Rectal smooth muscle tissue (tissue), 1 donor: ENCODE results near the gene RETSAT.
A peak's percentile ranks its signal among the peaks of the same experiment; 100 is the strongest.
"Not testable (repeated sequence)": the region's sequence is repeated elsewhere in the genome, so short reads cannot be mapped to it uniquely, and the experiment has no call there.

Source experiments
- H3K27ac ChIP-seq: one replicate; pipeline ENCODE4 v1.7.0; 2013; ENCODE audit warnings: low read depth, low read length, inconsistent platforms
- H3K27me3 ChIP-seq: one replicate; pipeline ENCODE4 v1.7.0; 2013; ENCODE audit warnings: low read length; ENCODE audit not compliant: control insufficient read depth, insufficient read depth
- H3K36me3 ChIP-seq: one replicate; pipeline ENCODE4 v1.7.0; 2013; ENCODE audit warnings: low read length; ENCODE audit not compliant: control insufficient read depth, insufficient read depth
- H3K4me1 ChIP-seq: one replicate; pipeline ENCODE4 v1.7.0; 2013; ENCODE audit warnings: low read length; ENCODE audit not compliant: control insufficient read depth, insufficient read depth
- H3K4me3 ChIP-seq: one replicate; pipeline ENCODE4 v1.7.0; 2013; ENCODE audit warnings: low read length
- H3K9ac ChIP-seq: one replicate; pipeline ENCODE4 v1.7.0; 2013; ENCODE audit warnings: low read length

The RETSAT gene

DNA sequence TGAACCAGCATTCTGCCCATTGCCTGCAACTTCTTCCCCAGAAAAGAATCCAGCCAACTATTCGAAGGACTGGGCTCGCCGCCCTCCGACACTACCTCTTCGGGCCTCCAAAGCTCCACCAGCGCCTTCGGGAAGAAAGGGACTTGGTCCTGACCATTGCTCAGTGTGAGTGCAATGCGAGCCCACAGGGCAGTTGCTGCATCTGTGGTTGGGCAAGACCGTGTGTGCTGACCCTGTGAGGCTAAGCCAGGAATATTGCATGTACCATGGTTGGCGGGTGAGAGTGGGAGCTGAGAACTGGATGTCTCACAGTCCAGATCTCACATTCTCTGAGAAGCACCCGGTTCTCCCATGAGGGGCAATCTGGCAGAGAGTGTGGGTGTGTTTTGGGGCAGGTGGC, 16.7 kb upstream of the RETSAT start:
- H3K27ac ChIP-seq, result no peak overlapping the region
- no peak overlapping the region for H3K4me3 ChIP-seq
- no peak overlapping the region for H3K9ac ChIP-seq

DNA sequence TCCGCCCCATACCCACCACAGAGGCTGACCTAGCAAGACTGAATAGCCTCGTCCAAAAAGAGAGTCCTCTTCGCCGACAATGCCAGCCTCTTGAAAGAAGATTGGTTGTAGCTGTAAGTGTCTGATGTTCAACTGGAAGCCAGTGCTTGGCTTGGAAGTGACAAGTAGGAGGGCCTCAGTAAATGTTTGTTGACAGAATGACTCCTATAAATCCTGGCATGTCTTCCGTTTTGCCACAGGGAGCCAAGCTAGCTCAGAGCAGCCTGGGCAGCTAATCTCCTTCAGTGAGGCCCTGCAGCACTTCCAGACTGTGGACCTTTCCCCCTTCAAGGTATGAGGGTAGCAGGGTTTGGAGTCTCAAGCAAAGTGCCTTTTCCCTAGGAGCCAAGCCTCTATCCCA, 15.2 kb upstream of the RETSAT start:
- Histone ChIP-seq H3K27ac (no peak overlapping the region), H3K36me3 (no peaks in the 10 kb centered on the region), H3K27me3 (no peaks in the 10 kb centered on the region), H3K4me3 (no peak overlapping the region), H3K9ac (no peak overlapping the region), H3K4me1 (no peaks in the 10 kb centered on the region)

More for the DNA sequence above, 16.7 kb upstream of the RETSAT start:
- Histone ChIP-seq H3K36me3 (no peaks in the 10 kb centered on the region), H3K27me3 (no peaks in the 10 kb centered on the region), H3K4me1 (no peaks in the 10 kb centered on the region)

DNA sequence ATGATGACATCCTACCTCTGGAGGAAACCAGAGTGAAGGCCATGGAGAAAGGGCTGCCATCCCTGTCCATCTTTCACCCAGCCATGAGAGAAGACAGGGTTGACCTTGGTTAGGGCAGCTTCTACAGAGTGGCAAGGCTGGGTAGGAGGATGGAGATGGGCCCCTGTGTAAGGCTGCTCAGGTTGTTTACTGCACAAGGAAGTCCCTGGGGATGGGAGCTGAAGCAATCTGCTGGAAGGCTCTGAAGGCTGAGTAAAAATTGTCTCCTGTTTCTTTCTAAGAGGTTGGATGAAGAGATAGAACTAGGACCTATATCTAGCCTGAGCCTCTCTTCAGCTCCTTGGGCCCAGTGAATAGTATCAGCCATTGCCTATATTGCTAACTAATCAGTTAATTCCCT, 14.6 kb upstream of the RETSAT start:
- no peak overlapping the region for H3K27ac ChIP-seq
- H3K9ac ChIP-seq, result no peak overlapping the region
- no peaks in the 10 kb centered on the region for H3K4me1 ChIP-seq
- H3K27me3 ChIP-seq, result no peaks in the 10 kb centered on the region
- no peak overlapping the region for H3K4me3 ChIP-seq
- H3K36me3 ChIP-seq, result no peaks in the 10 kb centered on the region

DNA sequence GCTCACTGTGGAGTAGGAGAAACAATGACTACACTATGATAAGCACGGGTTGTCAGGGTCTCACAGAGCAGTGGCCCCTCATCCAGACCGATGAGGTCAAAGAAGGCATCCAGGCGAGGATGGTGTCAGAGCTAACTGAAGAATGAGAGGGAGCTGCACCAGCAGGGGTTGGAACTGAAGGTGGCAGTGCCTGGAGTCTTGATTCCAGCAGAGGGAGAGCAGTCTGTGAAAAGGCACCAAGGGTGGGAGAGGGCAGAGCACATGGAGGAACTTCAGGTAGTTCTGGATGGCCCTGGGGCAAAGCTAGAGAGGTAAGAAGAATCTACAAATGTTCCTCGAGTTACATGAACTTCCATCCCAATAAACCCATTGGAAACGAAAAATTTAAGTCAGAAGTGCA, 12.9 kb upstream of the RETSAT start:
- Histone ChIP-seq H3K9ac (no peak overlapping the region), H3K27ac (no peak overlapping the region), H3K4me1 (no peaks in the 10 kb centered on the region), H3K27me3 (no peaks in the 10 kb centered on the region), H3K36me3 (peaks cover 2% of the 10 kb centered on the region), H3K4me3 (no peak overlapping the region)

DNA sequence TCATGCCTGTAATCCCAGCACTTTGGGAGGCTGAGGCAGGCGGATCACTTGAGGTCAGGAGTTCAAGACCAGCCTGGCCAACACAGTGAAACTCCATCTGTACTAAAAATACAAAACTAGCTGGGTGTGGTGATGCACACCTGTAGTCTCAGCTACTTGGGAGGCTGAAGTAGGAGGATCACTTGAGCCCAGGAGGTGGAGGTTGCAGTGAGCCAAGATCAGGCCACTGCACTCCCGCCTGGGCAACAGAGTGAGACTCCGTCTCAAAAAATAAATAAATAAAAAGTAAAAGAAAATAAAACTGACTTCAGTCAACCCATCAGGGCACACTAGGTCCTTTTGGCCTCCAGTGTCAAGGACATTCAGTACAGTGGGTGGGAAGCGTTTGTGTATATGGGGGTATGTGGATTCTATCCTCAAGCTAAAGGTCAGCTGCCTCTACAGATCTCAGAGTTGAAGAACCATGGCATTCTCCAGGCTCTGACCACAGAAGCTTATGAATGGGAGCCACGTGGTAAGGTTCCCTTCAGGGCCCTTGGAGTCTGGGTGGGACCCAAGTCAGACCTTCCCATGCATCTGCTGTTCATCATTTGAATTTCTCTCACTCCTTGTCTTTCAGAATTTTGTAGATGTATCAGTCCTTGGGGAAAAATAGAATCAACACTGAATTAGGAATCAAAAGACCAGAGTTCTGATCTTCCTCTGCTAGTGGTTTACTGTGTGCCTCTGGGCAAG, 8.5 kb upstream of the RETSAT start:
- not testable (repeated sequence) for H3K9ac ChIP-seq, H3K4me1 ChIP-seq, H3K4me3 ChIP-seq, H3K27me3 ChIP-seq, H3K27ac ChIP-seq, H3K36me3 ChIP-seq

DNA sequence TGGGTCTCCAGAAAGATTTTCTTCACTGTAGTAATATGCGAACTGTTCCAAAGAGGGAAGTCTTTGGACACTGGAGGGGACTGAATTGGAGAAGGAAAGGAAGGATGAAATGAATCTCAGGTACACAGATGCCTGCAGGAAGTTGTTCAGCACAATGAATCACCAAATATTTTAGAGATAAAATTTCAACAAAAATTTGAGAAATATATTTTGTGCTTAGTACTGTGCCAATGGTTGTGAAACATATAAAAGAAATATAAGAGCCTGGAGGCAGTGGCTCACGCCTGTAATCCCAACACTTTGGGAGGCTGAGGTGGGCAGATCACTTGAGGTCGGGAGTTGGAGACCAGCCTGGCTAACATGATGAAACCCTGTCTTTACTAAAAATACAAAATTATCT, 3.4 kb upstream of the RETSAT start:
- Histone ChIP-seq H3K4me1 (peaks cover 12% of the 10 kb centered on the region), H3K9ac (no peak overlapping the region), H3K36me3 (peaks cover 3% of the 10 kb centered on the region)

DNA sequence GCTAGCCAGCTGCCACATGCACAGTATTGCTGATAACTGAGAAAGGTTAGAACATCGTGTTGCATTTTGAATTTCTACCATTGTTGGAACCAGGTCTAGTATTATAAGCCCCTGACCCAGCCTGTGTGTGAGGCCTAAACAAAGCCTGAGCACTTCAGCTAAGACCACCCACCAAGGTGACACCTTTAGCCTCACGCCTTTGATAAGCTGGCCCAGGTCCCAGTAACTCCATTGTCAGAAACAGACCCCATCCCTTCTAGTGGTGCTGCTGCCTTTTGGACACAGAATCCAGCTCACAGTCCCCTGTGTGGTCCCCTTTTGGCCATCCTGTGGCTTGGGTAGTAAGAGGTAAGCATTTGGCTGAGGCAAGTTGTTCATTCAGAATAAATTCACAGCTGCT, 1.9 kb upstream of the RETSAT start:
- Histone ChIP-seq H3K4me3 (no peak overlapping the region), H3K36me3 (no peaks in the 10 kb centered on the region), H3K9ac (no peak overlapping the region), H3K27me3 (no peaks in the 10 kb centered on the region), H3K27ac (no peak overlapping the region), H3K4me1 (peaks cover 12% of the 10 kb centered on the region)

More for the DNA sequence above, 3.4 kb upstream of the RETSAT start:
- H3K4me3 ChIP-seq, result no peak overlapping the region
- H3K27ac ChIP-seq, result no peak overlapping the region
- no peaks in the 10 kb centered on the region for H3K27me3 ChIP-seq

DNA sequence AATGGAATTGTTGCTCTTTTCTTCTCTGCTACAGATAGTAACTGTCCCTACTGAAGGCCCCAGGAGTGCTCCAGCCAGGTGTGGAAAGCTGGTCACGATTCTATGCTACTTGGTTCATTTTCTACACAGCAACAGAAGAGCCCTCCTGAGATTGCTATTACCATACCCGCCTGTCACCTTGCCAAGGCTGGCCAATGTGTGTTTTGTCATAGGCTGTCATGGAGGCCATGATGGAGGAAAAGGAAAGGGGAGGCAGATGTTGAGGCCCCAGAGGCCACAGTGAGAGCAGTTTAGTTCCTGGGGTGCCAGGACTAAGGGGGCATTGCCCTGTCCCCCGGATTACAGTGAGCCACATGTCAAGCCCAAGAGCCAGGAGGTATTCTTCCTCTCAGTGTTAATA, 1.2 kb upstream of the RETSAT start:
- no peaks in the 10 kb centered on the region for H3K27me3 ChIP-seq
- no peak overlapping the region for H3K27ac ChIP-seq
- peaks cover 12% of the 10 kb centered on the region for H3K4me1 ChIP-seq
- peak overlapping the region; percentile 97 for H3K9ac ChIP-seq
- H3K4me3 ChIP-seq, result peak overlapping the region; percentile 97
- peaks cover 1% of the 10 kb centered on the region for H3K36me3 ChIP-seq

DNA sequence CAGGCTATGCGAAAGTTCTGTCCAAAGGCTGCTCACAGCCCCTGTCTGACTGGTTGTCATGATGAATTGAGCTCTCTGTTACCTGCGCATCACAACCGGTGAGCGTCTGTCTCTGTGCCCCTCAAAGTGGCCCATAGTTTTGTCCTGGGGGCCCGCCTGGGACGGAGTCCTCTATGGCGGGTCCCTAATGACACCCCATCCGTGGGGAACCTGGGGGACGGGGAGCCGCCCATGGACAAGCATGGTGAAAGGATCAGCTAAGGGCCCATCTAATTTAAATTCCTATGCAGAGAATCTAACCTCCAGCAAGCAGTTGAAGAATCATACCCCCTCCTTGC, 714 bp upstream of the RETSAT start:
- Histone ChIP-seq H3K27ac (peak overlapping the region; percentile 89), H3K4me1 (peaks cover 12% of the 10 kb centered on the region), H3K4me3 (peak overlapping the region; percentile 97), H3K36me3 (peaks cover 5% of the 10 kb centered on the region), H3K9ac (peak overlapping the region; percentile 97), H3K27me3 (no peaks in the 10 kb centered on the region)

DNA sequence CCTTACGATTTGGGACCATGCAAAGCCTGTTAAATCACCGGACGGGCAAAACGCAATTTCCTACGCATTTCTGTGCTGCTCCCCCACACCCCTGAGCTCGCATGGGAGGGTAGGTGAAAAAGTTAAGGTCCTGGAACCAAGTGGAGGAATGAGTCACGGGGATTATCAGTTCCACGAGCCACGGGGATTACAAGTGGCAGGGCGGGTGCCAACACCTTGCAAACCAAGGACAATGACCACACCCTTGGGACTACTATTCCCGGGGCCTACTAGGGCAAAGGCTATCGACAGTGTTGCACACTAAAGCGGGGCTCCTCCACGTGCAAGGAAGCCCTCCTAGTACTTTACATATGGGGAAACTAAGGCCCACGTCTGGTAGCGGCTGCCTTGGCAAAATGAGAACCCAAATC, 447 bp downstream of the RETSAT start:
- Histone ChIP-seq H3K27ac (peak overlapping the region; percentile 48), H3K9ac (peak overlapping the region; percentile 69), H3K4me3 (peak overlapping the region; percentile 97), H3K36me3 (peaks cover 8% of the 10 kb centered on the region), H3K4me1 (peaks cover 12% of the 10 kb centered on the region), H3K27me3 (no peaks in the 10 kb centered on the region)

DNA sequence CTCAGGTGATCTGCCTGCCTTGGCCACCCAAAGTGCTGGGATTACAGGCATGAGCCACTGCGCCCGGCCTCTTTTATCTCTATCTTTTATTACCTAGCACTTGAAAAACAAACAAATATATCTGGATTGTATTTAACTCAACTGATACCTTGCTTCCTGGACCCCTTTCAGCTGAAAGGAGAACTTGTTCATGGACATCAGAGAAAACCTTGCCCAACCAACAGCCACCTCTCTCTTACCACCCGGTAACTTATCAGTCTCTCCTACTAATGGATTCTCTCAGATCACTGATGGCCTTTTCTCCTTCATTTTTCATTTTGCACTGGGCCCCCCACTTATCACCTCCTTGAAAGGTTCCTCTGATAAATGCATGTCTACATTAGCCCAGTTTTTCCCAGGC, 6.7 kb downstream of the RETSAT start:
- Histone ChIP-seq H3K4me3 (no peak overlapping the region), H3K27me3 (no peaks in the 10 kb centered on the region), H3K9ac (no peak overlapping the region), H3K27ac (no peak overlapping the region), H3K36me3 (peaks cover 38% of the 10 kb centered on the region), H3K4me1 (no peaks in the 10 kb centered on the region)

DNA sequence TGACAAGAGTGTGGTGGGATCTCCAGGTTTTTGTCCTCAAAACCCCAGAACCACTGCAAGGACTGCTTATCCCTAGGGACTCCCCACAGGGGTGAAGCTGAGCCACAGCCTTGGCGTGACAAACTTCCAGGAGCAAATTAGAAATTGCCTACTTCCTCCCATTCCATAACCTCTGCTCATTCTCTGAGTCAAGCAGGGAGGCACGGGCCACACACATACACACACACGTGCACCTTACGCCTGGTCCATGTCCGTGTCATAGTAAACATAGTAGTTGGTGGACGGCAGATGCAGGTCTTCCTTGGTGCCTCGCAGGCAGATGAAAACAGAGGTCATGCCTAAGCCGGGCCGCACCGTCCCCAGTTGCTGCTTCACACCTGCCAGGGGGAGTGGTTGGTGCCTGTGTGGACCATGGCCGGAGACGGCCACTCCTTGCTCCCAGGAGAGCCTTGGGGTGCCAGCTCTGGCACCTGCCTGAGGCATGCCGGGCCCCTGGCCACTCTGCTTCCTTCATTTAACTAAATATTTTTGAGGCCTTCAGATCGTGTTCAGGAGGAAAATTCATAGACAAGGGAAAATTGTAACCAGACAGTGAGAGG, 9.9 kb downstream of the RETSAT start:
- Histone ChIP-seq H3K9ac (no peak overlapping the region), H3K27me3 (no peaks in the 10 kb centered on the region), H3K4me1 (no peaks in the 10 kb centered on the region), H3K27ac (no peak overlapping the region), H3K4me3 (no peak overlapping the region), H3K36me3 (peaks cover 30% of the 10 kb centered on the region)
